HepG2 (cell line): ENCODE results near the gene SLTM. TPM values are rescaled to one million over a fixed set of nuclear protein-coding genes. Genes with fewer than 3 reads are reported as not detected.

ENCODE experiments used
- FLYWCH1 ChIP-seq: sonication (generic); formaldehyde crosslinking; IDR thresholded peaks from 2 replicates; pipeline ENCODE4 v1.8.1; 2023; ENCODE audit warnings: mild to moderate bottlenecking, missing genetic modification reagents
- HINFP ChIP-seq: sonication (generic); formaldehyde crosslinking; IDR thresholded peaks from 2 replicates; pipeline ENCODE4 v1.4.0; 2020; ENCODE audit warnings: low read depth, mild to moderate bottlenecking, missing genetic modification reagents
- HNRNPH1 ChIP-seq: fragments of 200-400 bp; formaldehyde crosslinking; optimal IDR thresholded peaks from 2 replicates; pipeline ENCODE3; 2017; ENCODE audit warnings: mild to moderate bottlenecking, low read depth, low read length
- PATZ1 ChIP-seq: sonication (generic); formaldehyde crosslinking; IDR thresholded peaks from 2 replicates; pipeline ENCODE4 v1.4.0; 2020; ENCODE audit warnings: missing genetic modification reagents
- PHB2 ChIP-seq: fragments of 450-650 bp; IDR thresholded peaks from 2 replicates; pipeline ENCODE4 v1.6.1; 2018; ENCODE audit not compliant: partially characterized antibody
- ZNF160 ChIP-seq: sonication (generic); formaldehyde crosslinking; IDR thresholded peaks from 2 replicates; pipeline ENCODE4 v1.8.0; 2022; ENCODE audit warnings: mild to moderate bottlenecking, inconsistent platforms, missing genetic modification reagents
- ZNF574 ChIP-seq: sonication (generic); formaldehyde crosslinking; IDR thresholded peaks from 2 replicates; pipeline ENCODE4 v1.4.0; 2020; ENCODE audit warnings: missing genetic modification reagents
- ZNF713 ChIP-seq: sonication (generic); formaldehyde crosslinking; IDR thresholded peaks from 2 replicates; pipeline ENCODE4 v1.4.0; 2020; ENCODE audit warnings: mild to moderate bottlenecking, missing genetic modification reagents
- polyA plus RNA-seq, 8 experiments: library from polyadenylated mRNA; depleted of rRNA in 3 of 8; stranded (reverse) in 7 of 8; unstranded in 1 of 8; fragments of >200 nt; fragmentation: Illumina TruSeq in 4 of 8; extraction: Trizol in 4 of 8; gene quantifications; 2 replicates each; pipeline versions ENCODE4 v1.2.1 to v1.2.3, GENCODE V29; 2011 to 2016; ENCODE audit warnings: low read depth in 4 of 8, missing spikeins in 1 of 8, mixed read lengths in 1 of 8; ENCODE audit not compliant: insufficient read depth in 1 of 8
- total RNA-seq, 5 experiments: library from RNA; depleted of rRNA; stranded (reverse); fragments of >200 nt; fragmentation: Illumina TruSeq; extraction: Trizol; gene quantifications; 2 replicates each; pipeline ENCODE4 v1.2.3, GENCODE V29; 2016; ENCODE audit warnings: low read depth in 1 of 5

SLTM gene
- total and polyA plus RNA-seq, 2 of the 13 experiments (the other 11 are each of a cell fraction or from before 2014, with no cell fraction given) = 22.0 to 64.2 TPM

- TF ChIP-seq ZNF574 (CRISPR knock-in tag) (no peak), PATZ1 (CRISPR knock-in tag) (no peak), HINFP (CRISPR knock-in tag) (no peak), ZNF713 (CRISPR knock-in tag) (no peak), PHB2 (no peak), ZNF160 (CRISPR knock-in tag) (no peak), FLYWCH1 (CRISPR knock-in tag) (no peak), HNRNPH1 (no peak)
Measured at GRCh38 chr15:58840048-58840447, 93.4 kb downstream of the SLTM start (continued).
